Central memory CD8-positive, alpha-beta T cell (primary cell): Measurements from ENCODE around the gene PPY.
"Not testable (repeated sequence)": the region's sequence is repeated elsewhere in the genome, so short reads cannot be mapped to it uniquely, and the experiment has no call there.

Experiments used
- ATAC-seq: fragments of 150-1000 bp; cut with Tn5 transposase; replicated peaks from 2 replicates; pipeline ENCODE4 v1.10.0; 2022; ENCODE audit warnings: mild to moderate bottlenecking, moderate FRiP score, moderate number of reproducible peaks; ENCODE audit not compliant: poor library complexity, severe bottlenecking; ENCODE audit errors: extremely low read depth
- DNase-seq, 2 donors: peaks; one replicate each; pipeline ENCODE4 v3.0.0; 2021; ENCODE audit warnings: low spot score in 2 of 2
- H3K27ac Mint-ChIP-seq: one replicate; pipeline ENCODE4 v1.8.0; 2022; ENCODE audit warnings: low read depth, mild to moderate bottlenecking, moderate library complexity, mixed read lengths
- H3K27me3 Mint-ChIP-seq: one replicate; pipeline ENCODE4 v1.8.0; 2022; ENCODE audit warnings: mixed read lengths
- H3K36me3 Mint-ChIP-seq: one replicate; pipeline ENCODE4 v1.8.0; 2022; ENCODE audit warnings: mild to moderate bottlenecking, moderate library complexity, mixed read lengths; ENCODE audit not compliant: insufficient read depth
- H3K4me1 Mint-ChIP-seq: one replicate; pipeline ENCODE4 v1.8.0; 2022; ENCODE audit warnings: mixed read lengths
- H3K4me3 Mint-ChIP-seq: one replicate; pipeline ENCODE4 v1.8.0; 2022; ENCODE audit warnings: mild to moderate bottlenecking, moderate library complexity, mixed read lengths
- H3K9me3 Mint-ChIP-seq: one replicate; pipeline ENCODE4 v1.8.0; 2022; ENCODE audit warnings: mixed read lengths

PPY gene

DNA sequence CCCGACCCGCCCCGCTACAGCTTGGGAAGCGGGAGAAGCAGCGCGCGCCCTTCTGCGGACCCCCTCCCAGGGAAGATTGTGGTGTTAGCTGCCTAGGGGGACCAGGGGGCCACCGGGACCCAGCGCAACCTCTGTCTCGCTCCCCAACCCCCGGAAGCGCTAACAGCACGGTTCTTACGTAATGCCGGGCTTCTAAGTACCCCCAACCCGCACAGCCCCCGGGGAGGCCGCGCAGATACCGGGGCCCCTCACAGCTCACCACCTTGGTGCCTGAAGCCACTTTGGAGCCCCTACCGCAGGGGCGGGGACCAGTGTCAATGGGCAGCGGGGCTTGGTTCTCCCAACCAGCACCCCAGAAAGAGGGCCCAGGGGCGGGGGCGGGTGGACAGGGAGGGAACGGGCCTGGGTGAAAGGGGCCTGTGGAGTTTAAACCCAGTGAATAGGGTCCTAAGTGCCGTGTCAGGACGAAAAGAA is 35.3 kb downstream of the PPY start:
- Mint-ChIP-seq H3K27ac (peak overlapping the region; percentile 76), H3K4me3 (peak overlapping the region; percentile 82), H3K36me3 (no peaks in the 10 kb centered on the region), H3K4me1 (peaks cover 16% of the 10 kb centered on the region), H3K27me3 (peaks cover 31% of the 10 kb centered on the region), H3K9me3 (no peaks in the 10 kb centered on the region)
- ATAC-seq (peak; percentile 64), DNase-seq (no peak)

DNA sequence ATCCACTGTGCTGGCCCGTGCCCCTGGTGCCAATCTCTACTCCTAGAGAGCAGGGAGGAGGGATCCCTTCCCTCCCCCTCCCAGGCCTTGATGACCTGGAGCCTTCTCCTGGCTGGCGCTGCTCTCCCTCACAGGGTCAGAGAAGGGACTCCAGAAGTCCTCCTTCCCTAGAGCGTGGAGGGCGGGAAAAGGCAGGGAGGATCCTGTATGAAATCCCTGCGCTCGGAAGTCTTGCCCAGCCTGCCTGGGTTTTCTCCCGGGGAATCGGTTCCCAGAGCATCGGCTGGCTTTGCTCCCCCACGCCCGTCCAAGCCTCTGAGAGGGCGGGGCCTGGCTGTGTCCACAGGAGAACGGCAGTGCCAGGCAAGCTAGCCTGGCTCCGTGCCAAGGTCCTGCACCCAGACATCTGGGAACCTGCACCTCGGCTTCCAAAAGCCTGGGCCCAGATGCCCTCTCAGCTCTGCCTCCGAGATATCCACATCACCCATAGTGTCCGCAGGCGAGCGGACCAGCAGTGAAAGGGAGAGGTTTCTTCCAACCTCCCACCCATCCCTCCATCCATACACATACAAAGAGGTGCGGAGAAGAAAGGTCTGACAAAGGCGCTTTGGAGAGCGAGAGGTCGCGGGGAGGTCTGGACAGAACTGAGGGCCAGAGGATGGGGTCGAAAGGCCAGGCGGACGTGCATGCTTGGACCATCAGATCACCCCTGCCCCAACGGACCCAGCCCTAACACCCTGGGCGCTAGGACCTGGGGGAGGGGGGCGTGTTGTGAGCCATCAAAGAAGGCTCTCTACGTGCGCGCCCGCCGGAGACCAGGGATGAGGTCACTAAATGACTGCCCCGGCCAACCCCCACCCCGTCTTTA is 36.1 kb downstream of the PPY start:
- H3K27me3 Mint-ChIP-seq, result peaks cover 38% of the 10 kb centered on the region
- ATAC-seq, result no peak
- H3K36me3 Mint-ChIP-seq, result peaks cover 2% of the 10 kb centered on the region
- peak in 1 of 2 donors; percentile 29 for DNase-seq
- no peaks in the 10 kb centered on the region for H3K9me3 Mint-ChIP-seq
- H3K4me3 Mint-ChIP-seq, result peak overlapping the region; percentile 82
- H3K27ac Mint-ChIP-seq, result peak overlapping the region; percentile 76
- peaks cover 19% of the 10 kb centered on the region for H3K4me1 Mint-ChIP-seq

DNA sequence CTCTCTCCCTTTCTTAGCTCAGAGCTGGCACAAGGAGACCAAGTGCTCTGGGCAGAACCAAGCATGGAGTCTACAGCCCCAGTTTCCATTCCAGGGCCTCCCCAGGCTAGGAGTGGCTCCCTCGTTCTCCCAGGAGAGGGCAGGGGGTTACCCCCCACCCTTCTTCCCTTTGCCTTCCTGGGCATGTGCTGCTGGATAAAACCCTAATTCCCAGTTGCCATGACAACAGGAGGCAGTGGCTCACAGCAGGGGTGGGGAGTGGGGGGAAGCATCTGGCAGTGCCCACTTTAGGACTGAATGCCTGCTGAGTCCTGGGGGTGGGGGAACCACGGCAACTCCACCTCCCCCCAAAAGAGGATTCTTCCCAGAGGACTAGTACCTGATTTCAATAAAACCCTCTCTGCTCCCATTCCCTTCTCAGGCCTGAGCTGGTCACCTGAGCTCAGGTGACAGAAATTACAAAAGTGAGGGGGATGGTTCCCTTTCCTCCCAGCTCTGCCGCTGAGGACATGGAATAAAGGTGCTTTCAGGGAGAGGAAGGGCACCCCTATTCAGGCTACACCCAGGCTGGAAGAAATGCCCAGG is 36.8 kb downstream of the PPY start:
- peaks cover 44% of the 10 kb centered on the region for H3K27me3 Mint-ChIP-seq
- peaks cover 26% of the 10 kb centered on the region for H3K4me1 Mint-ChIP-seq
- peaks cover 3% of the 10 kb centered on the region for H3K36me3 Mint-ChIP-seq
- DNase-seq (no peak), ATAC-seq (no peak)
- no peak overlapping the region for H3K4me3 Mint-ChIP-seq
- no peak overlapping the region for H3K27ac Mint-ChIP-seq
- no peaks in the 10 kb centered on the region for H3K9me3 Mint-ChIP-seq

DNA sequence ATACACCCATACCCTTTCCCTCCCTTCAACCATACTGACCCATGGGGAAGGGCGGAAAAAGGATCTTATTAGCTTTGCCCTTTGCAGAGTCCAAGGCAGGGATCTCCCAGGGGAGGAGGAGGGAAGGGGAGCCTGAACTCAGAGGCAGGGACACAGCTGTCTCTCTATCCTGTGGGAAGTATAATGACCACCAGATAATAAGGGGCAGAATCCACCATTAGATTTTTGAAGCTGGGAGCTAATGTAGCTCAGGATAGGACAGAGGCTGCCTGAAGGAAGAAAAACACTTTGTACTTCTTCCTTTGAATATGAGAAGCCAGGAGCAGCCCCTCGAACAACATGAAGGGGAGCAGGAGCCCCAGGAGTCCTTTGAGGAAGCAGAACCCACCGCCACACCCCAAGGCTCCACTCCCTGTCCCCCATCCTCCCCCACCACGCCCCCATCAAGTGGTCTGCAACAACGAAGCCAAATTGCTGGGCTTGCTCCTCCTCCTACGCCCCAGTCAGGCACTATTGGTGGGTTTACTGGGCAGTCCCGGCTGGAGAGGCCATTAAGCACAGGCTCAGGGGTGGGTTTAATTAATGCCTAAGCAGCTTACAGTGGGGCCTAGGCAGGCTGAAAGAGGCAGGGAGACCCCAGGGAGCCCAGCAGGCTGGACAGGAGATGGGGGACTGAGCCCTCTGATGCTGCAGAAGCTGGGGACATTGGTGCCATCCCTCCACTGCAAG is 40.3 kb downstream of the PPY start:
- H3K27me3 Mint-ChIP-seq, result peaks cover 69% of the 10 kb centered on the region
- ATAC-seq (no peak), DNase-seq (no peak)
- H3K27ac Mint-ChIP-seq, result no peak overlapping the region
- H3K4me3 Mint-ChIP-seq, result no peak overlapping the region
- peaks cover 22% of the 10 kb centered on the region for H3K4me1 Mint-ChIP-seq
- H3K9me3 Mint-ChIP-seq, result no peaks in the 10 kb centered on the region
- peaks cover 4% of the 10 kb centered on the region for H3K36me3 Mint-ChIP-seq

DNA sequence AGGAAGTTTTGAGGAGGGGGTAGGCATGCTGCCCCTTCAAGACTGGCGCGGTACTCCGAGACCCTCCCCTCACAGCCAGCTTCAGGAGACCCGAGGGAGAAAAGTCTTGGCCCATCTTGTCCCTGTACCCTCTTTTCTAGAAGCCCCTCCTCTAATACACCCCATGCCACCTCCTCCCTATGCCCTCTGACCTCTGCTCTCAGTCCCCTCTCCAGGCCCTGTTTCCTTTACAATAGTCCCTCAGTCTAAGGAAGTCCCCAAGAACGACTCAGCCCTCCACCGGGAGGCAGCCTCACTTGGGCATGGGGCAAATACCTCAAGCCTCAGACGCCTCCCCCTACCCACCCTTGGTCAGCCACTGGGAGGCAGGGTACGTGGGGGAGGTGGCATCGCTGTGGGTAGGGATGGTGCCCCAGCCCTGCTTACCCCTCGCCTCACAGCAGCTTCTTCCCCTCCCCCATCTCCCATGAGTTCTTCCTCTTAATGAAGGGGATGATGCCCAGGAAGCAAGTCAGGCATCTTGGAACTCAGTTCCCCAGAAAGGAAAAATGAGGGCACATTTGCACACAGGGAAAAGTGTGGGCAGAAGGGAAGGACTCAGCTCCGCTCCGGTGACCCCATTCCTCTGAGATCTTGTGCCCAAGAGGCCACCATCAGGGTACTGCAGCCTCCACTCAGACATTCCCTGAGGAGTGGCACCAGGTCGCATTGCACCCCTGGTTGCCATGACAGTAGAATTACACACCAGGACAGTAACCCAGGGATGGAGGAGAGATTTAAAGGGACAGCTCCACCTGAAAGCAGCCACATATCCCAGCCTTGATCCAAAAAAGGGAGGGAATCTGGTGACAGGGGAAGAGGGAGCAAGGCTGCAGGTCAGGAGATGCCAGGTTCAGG is 41.2 kb downstream of the PPY start:
- Mint-ChIP-seq H3K27ac (no peak overlapping the region), H3K4me1 (peaks cover 13% of the 10 kb centered on the region), H3K9me3 (no peaks in the 10 kb centered on the region), H3K36me3 (peaks cover 6% of the 10 kb centered on the region), H3K27me3 (peaks cover 69% of the 10 kb centered on the region), H3K4me3 (peak overlapping the region; percentile 71)
- DNase-seq, result no peak
- ATAC-seq, result no peak

DNA sequence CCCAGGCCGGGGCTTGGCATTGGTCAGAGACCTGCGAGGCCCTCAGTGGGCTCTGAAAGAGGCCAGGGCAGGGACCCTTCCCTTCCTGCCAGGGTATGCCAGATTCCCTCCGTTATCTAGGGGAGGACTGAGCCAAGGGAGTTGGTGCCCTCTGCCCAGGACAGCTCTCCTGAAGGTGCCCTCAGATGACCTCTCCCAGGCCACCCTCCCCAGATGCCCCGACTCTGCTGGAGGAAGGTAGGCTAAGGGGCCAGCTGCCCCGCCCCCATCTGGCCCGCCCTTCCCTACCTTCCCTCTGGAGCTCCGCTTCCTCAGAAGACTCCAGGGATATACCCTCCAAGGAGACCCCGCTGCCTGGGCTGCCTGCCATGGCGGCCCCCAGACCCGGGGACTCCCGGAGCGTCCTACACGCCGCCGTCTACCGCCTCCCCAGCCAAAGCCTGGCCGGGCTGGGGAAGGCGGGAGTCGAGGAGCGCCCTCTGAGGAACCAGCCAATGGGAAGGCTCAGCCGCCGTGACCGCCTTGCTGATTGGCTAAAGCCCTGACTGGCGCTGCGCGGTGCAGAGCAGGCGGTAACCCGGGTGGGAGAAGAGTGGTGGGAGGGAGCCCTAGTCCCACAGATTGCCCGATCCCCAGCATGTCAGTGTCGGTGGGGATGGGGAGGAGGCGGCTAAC is 42.0 kb downstream of the PPY start:
- H3K27ac Mint-ChIP-seq, result no peak overlapping the region

DNA sequence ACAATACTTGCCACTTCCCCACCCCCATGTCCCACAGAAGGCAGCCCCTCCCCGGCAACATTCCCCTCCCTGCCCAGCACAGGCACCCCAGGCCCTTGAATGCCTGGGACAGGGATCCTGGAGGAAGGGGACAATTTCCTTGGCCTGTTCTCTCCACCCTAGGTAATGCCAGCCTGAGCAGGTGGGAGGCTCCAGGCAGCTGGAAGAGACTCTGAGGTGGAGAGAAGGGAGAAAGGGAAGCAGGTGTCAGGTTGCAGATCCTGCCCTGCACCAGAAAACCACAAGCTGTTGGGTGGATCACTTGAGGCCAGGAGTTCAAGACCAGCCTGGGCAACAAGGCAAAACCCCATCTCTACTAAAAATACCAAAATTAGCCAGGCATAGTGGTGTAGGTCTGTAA is 43.8 kb downstream of the PPY start:
- peaks cover 6% of the 10 kb centered on the region for H3K36me3 Mint-ChIP-seq
- H3K4me1 Mint-ChIP-seq, result peaks cover 12% of the 10 kb centered on the region
- H3K27ac Mint-ChIP-seq, result no peak overlapping the region
- no peak for ATAC-seq
- H3K27me3 Mint-ChIP-seq, result peaks cover 61% of the 10 kb centered on the region
- no peaks in the 10 kb centered on the region for H3K9me3 Mint-ChIP-seq
- no peak for DNase-seq
- no peak overlapping the region for H3K4me3 Mint-ChIP-seq

More for the DNA sequence above, 42.0 kb downstream of the PPY start:
- Mint-ChIP-seq H3K27me3 (peaks cover 74% of the 10 kb centered on the region), H3K36me3 (peaks cover 6% of the 10 kb centered on the region), H3K4me3 (peak overlapping the region; percentile 71), H3K9me3 (no peaks in the 10 kb centered on the region), H3K4me1 (peaks cover 12% of the 10 kb centered on the region)
- DNase-seq (peak; percentile 50 to 51), ATAC-seq (peak; percentile 86)

DNA sequence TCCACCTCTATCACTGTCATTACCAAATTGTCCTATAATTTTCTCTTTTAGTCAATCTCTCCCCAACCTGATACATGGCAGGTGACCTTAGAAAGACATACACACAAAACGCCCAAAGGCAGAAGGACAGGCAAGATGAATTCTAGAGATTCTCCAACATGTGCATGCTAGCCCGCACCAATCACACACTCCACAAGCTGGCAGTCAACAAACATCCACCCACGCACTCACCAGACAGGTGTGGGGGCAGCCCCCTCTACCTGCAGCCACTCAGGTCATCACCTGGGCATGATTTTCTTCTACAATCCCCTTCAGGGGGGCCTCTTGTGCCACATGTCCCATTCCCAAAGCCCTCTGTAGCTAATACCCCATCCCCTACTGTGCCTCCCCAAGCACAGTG is 44.4 kb downstream of the PPY start:
- H3K27ac Mint-ChIP-seq, result no peak overlapping the region
- H3K27me3 Mint-ChIP-seq, result peaks cover 61% of the 10 kb centered on the region
- H3K36me3 Mint-ChIP-seq, result peaks cover 6% of the 10 kb centered on the region
- DNase-seq, result no peak
- ATAC-seq, result no peak
- no peaks in the 10 kb centered on the region for H3K9me3 Mint-ChIP-seq
- H3K4me1 Mint-ChIP-seq, result peaks cover 12% of the 10 kb centered on the region
- H3K4me3 Mint-ChIP-seq, result no peak overlapping the region

DNA sequence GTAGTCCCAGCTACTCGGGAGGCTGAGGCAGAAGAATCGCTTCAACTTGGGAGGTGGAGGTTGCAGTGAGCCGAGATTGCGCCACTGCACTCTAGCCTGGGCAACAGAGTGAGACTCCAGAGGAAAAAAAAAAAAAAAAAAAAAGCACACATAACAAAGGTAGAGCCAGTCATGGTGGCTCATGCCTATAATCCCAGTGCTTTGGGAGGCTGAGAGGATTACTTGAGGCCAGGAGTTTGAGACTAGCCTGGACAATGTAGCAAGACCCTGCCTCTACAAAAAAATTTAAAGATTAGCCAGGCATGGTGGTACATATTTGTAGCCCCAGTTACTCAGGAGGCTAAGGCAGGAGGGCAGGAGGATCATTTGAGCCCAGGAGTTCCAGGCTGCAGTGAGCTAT is 47.8 kb downstream of the PPY start:
- not testable (repeated sequence) for H3K4me3 Mint-ChIP-seq, ATAC-seq, H3K36me3 Mint-ChIP-seq

DNA sequence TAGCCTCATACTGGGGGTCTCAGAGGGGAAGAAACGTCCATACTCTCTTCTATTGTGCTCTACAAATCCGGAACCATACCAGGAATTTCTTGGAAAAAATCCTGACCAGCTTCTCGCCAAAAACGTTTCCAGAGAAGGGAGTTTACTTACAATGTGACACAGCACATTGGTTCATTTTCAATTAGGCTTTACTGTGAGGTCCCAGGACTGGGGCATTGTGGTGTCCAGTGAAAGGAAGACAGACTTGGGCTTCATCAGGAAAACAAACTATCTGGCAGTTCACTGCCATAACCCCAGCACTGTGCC is 49.7 kb downstream of the PPY start:
- Mint-ChIP-seq H3K4me3 (no peak overlapping the region), H3K4me1 (no peaks in the 10 kb centered on the region), H3K36me3 (peaks cover 2% of the 10 kb centered on the region), H3K27me3 (peaks cover 36% of the 10 kb centered on the region), H3K27ac (no peak overlapping the region), H3K9me3 (no peaks in the 10 kb centered on the region)
- ATAC-seq, result no peak
- no peak for DNase-seq

More for the DNA sequence above, 47.8 kb downstream of the PPY start:
- not testable (repeated sequence) for H3K9me3 Mint-ChIP-seq, H3K27ac Mint-ChIP-seq, H3K4me1 Mint-ChIP-seq, DNase-seq
- H3K27me3 Mint-ChIP-seq, result peaks cover 38% of the 10 kb centered on the region

DNA sequence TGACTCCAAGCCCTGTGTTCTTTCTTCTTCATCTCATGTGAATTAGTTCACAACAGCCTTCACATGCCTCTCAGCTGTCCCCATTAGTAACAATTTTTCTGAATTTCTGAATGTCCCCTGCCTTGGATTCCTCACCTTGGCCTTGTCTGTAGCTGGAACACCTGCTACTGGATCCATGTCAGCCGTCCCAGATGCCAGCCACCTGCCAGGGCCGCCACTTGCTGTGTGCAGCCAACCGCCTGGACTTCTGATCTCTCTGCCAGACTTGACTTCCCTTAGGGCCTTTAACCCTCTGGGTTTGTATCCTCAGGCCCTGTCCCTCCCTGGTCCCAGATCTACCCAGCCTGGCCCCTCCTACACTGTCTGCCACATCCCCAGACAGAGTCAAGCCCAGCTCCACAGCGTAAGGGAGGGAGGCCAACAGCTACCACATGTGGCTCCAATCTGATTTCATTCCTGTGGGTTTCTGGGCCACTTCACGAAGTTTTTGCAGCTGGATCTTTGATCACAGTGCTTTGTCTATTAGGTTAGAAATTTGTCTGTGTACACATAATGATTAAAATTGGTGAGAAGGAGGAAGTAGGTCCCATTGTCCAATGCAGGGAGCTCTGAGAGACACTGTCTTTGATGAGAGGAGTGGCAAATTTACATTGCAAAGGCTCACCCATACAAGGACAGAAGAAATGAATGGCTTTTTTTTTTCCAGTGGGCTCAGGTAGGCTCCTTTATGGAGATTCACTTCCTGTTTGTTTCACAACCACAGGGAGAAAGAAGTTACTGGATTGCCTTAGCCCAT is 50.2 kb downstream of the PPY start:
- peaks cover 2% of the 10 kb centered on the region for H3K36me3 Mint-ChIP-seq
- no peak for DNase-seq
- no peak overlapping the region for H3K27ac Mint-ChIP-seq
- H3K4me1 Mint-ChIP-seq, result no peaks in the 10 kb centered on the region
- no peak for ATAC-seq
- H3K27me3 Mint-ChIP-seq, result peaks cover 31% of the 10 kb centered on the region
- H3K4me3 Mint-ChIP-seq, result no peak overlapping the region
- H3K9me3 Mint-ChIP-seq, result no peaks in the 10 kb centered on the region
